Activated gamma-delta T cell treated with Interleukin-2 at 50 U/mL for 16 hours (primary cell): ENCODE measurements around the gene PARK7.

Experiments used
- DNase-seq: peaks from one replicate; pipeline ENCODE4 v3.0.0-alpha.2; 2020

The PARK7 gene

GRCh38 chr1:8025061-8025670, 63.7 kb downstream of the PARK7 start:
- DNase-seq = no peak

DNA sequence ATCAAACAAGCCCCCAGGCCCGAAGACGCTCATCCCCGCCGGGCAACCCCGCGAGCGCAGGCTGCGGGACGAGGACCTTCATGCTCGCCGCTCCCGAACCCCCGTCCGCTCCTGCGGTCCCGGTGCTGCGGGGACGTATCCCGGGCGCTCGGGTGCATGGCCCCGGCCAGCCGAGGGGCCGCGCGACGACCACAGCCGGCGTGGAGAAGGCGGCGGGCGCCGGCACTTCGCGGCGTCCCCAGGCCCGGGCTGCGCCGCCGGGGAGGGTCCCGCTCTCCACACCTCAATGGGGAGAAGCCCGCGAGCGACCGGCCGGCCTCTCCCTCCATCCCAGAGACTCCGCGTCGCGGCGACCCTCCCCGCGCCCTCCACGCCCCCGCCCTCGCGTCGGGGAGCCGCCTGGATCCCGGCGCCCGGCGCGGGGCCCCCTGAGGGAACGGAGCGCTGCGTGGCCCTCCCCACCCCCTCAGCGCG, 64.2 kb downstream of the PARK7 start:
- no peak for DNase-seq

DNA sequence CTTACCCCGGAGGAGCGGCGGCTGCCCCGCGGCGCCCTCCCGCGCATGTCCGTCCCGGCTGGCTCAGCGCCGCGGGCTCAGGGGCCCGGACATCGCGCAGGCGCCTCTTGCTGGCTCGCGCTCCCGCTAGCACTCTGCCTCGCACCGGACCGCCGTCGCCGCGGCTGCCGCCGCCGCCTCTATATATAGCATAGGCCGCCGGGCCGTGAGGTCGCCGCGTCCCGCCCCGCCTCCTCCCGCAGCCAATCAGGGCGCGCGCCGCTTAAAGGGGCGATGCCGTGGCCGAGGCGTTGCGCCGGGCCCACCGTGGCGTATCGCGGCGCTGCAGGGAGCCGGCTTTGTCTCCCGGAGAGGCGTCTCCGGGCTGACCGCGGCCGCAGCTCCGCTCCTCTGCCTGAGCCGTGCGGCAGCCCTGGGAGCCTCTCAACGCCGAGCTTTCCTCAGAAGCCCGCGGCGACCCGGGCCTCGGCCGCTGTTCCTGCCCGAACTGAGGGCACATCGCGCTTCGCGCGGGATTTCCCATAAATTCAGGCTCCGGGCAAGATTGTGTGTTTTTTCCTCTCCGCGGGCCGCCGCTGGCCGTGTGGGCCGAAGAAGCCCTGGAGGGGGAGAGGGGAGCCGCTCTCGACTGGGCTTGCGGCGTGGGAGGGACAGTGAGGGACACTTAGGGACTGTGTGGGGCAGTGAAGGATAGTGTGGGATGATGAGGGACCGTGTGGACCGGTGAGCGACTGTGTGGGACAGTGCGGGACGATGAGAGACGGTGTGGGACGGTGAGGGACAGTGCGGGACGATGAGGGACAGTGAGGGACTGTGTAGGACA, 64.9 kb downstream of the PARK7 start, which contains the start of gene ERRFI1:
ERRFI1 (minus strand) TSS at position 157 of the 823 bp plus-strand sequence. CDS start 10,690 bp downstream, outside the sequence.
- DNase-seq = peak; percentile 85

DNA sequence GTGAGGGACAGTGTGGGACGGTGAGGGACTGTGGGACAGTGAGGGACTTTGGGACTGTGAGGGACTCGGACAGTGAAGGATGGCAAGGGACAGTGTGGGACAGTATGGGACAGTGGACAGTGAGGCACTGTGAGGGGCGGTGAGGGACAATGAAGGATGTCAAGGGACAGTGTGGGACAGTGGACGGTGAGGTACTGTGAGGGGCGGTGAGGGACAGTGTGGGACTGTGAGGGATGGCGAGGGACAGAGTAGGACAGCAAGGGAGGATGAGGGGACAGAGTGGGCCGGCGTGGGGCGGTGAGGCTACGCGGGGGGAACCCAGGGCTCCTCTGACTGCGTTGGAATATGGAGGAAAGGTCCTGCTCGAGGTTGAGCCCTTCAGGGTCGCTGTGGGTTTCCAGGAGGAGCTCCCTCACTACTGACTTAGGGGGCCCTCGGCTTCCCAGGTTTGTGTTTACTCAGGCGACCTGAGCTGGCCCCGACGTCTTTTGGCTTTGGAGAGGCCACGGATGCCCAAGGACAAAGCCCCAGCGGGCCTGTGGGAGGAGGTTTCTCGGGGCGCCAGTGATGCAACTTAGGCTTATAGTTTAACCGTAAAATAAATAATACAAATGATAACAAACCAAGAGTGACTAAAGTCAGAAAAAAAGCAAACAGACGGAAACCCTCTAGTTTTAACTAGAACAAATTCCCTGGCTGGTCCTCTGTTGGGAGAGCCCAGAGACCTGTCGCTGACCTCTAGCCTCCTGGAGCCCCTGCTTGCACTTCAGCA, 65.7 kb downstream of the PARK7 start:
- DNase-seq = no peak

- no peak for DNase-seq
These were observed 66.4 kb downstream of the PARK7 start for GRCh38 chr1:8027748-8028570.

GRCh38 chr1:8028571-8028910, 67.0 kb downstream of the PARK7 start:
- DNase-seq = no peak

- peak; percentile 7 for DNase-seq
These were observed 69.8 kb downstream of the PARK7 start for GRCh38 chr1:8031176-8031785.

DNA sequence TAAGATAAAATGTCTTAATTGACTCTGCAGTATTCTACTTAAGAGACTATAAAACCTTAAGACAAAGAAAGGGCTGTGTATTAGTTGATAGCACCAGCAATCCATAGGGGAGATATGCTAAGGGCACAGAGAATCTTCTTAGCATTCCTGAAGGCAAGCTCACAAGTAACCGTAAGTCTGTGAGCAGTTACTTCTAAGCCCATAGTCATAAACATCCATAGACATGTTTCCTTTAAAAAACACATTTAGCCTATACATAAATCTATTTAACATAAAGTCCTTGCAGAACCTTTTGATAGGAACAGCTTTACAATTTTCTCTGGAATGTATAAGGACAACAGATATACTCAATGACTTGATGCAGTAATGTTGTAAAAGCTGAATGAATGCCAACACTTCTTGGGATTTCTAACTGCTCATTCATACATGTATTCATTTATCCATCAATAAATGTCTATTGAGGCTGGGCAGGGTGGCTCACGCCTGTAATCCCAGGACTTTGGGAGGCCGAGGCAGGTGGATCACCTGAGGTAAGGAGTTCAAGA, 70.9 kb downstream of the PARK7 start:
- DNase-seq = no peak

- no peak for DNase-seq
These were observed 71.8 kb downstream of the PARK7 start for GRCh38 chr1:8033322-8033721.
